NCI-H2029 treated with DMSO at 0.1 percent for 48 hours (cell line): ENCODE results near the gene EIF4E1B.

Source experiments
- DNase-seq: peaks from one replicate; lab custom pipeline; 2025; lab: John Stamatoyannopoulos, UW

EIF4E1B gene

DNA sequence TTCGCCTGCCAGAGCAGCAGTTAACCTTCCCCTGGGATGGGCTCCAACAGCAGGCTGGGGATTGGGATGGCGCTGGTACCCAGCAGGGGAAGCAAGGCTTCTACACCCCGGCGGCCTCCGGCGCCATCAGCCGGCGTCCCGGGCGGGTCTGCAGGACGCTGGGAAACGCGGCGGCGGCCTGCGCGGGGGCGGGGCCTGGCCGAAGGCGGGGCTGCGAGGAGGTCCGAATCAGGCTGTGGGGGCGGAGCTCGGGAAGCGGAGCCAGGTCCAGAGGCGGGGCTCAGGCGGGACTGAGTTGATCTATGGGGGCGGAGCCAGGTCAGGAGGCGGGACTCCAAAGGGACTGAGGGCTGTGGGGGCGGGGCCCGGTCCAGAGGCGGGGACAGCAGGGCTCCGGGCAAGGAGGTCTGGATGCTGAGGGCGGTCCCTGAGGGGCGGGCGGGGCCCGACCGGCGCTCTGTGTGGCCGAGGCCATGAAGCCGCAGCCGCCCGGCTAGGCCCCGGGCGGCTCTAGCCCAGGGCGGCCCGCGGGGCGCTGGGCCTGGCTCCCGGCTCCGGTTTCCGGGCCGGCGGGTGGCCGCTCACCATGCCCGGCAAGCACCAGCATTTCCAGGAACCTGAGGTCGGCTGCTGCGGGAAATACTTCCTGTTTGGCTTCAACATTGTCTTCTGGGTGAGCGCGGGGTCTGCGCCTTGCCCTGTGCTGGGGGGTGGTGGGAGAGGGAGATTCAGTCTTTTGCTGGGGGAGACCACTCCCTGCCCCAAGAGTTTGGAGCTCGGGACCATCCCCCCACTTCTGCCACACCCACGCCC lies 16.8 kb downstream of the EIF4E1B start, which contains the start of gene TSPAN17:
TSPAN17 (plus strand) TSS at position 455 of the 813 bp plus-strand sequence; CDS start at position 587, 132 bp downstream.
- DNase-seq, result peak; percentile 94

GRCh38 chr5:176647843-176648473 lies 17.5 kb downstream of the EIF4E1B start:
- DNase-seq, result peak; percentile 33

GRCh38 chr5:176648474-176649194 lies 18.2 kb downstream of the EIF4E1B start:
- no peak for DNase-seq

DNA sequence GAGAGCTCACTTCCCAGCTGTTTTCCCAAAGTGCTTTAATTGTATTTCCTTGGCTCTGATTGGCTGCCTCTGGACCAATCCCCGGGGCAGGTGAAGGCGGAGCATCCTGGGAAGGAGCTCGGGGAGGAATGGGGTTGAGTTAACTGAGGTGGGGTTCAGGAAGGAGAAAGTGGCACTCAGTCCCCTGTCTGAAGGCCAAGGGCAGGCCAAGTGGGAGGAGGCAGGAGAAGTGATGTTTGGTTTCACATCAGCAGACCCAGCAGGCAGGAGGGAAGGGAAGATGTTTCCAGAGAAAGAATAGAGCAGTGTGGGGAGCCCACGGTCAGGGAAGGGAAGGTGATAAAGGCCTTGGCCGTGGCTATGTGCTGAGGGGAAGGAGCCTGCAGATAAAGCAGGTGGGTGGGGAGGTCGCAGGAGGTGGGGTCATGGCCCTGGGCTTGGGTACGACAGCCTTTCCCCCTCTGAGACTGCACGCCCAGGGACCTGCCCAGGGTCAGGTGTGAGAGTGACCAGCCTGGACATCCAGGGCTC lies 19.9 kb downstream of the EIF4E1B start:
- DNase-seq, result no peak

GRCh38 chr5:176651472-176651980 lies 21.1 kb downstream of the EIF4E1B start:
- DNase-seq, result no peak

DNA sequence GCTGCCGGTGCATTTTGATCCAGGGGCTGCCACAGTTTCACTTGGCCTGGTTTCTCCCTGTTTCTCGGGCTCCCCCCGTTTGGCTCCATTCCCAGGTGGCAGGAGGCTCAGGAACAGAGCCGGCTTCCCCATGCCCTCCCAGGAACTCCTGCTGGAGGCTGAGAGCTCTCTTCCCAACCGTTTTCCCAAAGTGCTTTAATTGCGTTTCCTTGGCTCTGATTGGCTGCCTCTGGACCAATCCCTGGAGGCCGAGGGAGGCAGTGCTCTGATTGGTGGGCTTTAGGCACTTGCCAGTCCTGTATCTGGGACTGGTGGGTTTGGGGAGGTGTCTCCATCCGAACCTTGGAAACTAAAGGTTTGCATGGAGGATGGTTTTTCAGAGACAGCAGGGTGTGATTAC lies 21.7 kb downstream of the EIF4E1B start:
- DNase-seq, result no peak

GRCh38 chr5:176653401-176654385 lies 23.2 kb downstream of the EIF4E1B start:
- DNase-seq, result no peak

- no peak for DNase-seq
Measured at GRCh38 chr5:176654856-176655255, 24.4 kb downstream of the EIF4E1B start.

DNA sequence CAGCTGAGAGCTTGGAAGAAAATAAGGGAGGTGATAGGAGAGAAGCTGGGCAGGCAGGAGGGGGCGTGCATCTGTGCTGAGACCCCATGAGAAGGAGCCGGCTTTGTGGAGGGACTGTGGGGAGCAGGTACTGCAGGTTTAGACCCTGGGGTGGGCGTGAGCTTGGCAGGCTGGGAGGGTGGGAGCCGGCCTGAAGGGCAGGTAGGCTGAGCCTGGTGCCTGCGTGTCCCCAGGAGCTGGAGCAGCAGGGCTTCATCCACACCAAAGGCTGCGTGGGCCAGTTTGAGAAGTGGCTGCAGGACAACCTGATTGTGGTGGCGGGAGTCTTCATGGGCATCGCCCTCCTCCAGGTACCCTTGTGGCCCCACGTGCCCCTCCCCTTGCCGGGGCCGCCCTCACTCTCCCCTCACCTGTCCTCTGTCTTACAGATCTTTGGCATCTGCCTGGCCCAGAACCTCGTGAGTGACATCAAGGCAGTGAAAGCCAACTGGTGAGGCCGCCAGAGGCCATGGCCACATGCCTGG lies 26.1 kb downstream of the EIF4E1B start:
- no peak for DNase-seq

DNA sequence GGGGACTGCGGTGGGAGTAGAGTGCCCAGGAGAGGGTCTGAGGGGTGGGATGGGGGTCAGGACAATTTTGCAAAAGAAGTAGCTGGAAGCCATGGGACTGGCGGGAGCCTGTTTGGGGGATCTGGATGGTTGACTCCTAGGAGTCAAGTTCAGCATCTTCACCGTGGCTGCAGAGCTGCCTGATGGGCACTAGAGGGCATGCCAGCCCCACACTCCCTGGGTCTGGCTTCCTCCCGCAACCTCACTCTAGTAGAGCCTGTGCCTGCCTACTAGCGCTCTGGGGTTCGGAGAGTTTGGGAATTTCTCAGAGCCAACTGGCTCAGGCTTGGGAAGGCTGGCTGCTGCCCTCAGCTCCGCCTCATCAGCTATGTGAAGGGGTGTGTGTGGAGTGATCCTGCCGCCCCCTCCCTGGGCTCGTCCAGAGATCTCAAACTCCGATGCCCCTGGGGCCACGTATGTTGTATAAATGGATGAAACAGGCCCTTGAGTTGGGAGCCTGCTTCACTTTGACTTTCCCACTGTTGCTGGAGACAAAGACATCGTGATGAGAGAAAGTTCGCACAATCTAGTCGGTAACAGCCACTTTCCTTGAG lies 27.6 kb downstream of the EIF4E1B start:
- DNase-seq, result peak; percentile 13

DNA sequence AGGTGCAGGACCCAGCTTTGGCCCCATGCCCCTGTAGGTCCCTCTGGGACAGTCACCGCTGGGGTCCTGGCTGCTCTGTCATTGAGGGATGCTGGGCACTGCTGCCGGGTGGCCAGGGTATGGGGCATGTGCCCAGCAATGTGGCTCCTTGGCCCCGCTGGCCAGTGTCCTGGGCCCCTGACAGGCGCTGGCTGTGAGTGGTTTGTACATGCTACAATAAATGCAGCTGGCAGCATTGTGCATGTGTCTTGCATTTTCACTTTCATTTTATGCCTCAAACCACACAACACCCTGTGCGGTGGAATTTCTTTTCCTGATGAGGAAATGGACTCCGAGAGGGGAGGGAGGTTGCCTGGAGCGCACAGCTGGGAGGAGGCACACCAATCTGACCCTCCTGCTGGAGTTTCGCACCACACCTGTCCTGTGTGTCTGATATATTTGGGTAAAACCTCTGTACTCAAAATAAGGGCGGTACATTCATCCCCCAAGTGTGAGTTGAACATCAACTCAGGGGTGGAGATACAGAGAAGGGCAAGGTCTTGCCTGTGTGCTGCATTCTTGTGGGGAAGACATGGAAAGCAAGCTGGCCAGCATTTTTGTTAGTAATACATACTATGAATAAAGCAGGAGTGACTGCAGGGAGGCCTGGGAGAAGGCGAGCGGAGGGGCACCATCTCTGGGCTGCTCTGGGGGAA lies 28.5 kb downstream of the EIF4E1B start:
- DNase-seq, result peak; percentile 1

DNA sequence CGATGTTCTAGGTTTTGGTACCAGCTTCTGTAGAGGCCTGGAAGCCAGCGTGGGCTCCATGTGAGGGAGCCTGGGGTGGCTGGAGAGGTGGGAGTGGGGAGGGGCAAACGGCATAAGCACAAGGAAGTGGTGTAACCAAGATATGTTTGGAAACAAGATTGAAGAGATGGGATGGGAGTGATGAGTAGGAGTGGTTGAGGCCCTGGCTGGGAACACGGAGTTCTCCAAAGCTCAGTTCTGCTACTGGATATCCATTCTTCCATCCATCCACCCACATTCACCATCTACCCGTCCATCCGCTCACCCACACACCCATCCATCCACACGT lies 29.0 kb downstream of the EIF4E1B start:
- DNase-seq, result no peak

- DNase-seq, result no peak
Measured at GRCh38 chr5:176659860-176660461, 29.5 kb downstream of the EIF4E1B start.

DNA sequence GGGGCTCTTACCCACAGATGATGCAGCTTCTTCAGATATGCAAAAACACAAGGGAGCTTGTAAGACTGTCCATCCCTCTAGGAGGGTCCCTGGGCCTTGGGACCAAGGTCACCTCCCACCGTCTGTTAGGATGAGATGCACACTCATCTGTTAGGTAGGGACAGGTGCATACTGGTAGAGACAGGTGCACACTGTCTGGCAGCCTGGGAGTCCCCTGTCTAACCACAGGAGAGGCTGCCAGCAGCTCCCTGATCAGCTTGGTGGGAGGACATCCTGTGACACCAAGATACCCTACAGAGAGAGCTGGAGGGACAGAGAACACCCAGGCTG lies 30.0 kb downstream of the EIF4E1B start:
- no peak for DNase-seq

DNA sequence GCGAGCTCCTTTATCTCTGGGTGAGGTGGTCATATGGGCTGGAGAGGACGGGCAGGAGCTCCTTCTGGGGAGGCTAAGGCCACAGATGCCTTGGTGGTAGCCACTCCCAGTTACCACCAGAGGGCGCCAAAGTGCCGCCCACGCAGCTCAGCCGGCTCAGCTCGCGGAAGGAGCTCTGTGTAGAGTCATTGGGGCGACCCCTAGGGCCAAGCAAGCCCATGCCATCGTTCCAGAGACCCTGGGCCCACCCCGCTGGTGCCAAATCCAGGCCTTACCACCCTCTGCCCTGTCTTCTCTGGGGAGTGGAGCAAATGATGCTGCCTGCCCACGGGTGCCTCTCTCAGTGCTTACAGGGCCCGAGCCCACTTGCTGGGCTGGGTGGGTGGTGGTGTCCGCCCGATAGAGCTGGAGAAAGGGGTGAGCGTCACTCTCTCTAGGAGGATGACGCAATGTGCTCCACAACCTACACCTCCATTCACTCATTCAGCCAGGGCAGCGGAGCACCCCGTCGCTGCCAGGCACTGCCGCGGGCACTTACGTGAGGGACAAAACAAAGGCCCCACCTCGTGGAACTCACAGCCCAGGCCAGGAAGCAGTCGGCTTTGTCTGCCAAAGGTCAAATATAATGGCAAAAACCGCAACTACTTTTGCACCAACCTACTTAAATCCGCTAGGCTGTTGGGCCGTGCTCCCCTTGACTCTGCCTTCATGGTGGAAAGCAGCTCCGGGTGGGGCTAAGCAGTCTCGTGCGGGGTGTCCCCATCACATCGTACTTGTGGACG lies 30.6 kb downstream of the EIF4E1B start:
- peak; percentile 49 for DNase-seq

DNA sequence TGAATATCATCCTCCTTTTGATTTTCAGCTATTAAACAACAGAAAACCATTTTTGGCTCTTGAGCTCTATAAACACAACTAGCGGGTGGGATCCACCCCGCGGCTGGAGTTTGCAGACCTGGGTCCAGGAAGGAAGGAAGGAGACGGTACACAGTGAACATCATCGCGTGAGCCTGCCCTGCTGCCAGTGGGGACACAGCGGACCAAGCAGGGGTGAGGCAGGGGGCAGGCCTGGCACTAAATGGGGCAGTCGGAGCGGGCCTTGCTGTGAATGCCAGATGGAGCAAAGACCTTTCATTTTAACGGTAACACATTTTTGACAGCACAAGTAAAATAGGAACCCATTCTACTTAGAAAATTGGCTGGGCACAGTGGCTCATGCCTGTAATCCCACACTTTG lies 31.2 kb downstream of the EIF4E1B start:
- no peak for DNase-seq

- no peak for DNase-seq
Measured at GRCh38 chr5:176662371-176663333, 32.2 kb downstream of the EIF4E1B start.

- no peak for DNase-seq
Measured at GRCh38 chr5:176663566-176663965, 33.1 kb downstream of the EIF4E1B start.
